GM19438 (cell line): ENCODE measurements around the gene CHGA.

ENCODE experiments used
- ATAC-seq: cut with Tn5 transposase; IDR thresholded peaks from one replicate; pipeline ENCODE4 v1.9.1; 2021; ENCODE audit warnings: low read depth; ENCODE audit not compliant: unreplicated experiment

The CHGA gene

DNA sequence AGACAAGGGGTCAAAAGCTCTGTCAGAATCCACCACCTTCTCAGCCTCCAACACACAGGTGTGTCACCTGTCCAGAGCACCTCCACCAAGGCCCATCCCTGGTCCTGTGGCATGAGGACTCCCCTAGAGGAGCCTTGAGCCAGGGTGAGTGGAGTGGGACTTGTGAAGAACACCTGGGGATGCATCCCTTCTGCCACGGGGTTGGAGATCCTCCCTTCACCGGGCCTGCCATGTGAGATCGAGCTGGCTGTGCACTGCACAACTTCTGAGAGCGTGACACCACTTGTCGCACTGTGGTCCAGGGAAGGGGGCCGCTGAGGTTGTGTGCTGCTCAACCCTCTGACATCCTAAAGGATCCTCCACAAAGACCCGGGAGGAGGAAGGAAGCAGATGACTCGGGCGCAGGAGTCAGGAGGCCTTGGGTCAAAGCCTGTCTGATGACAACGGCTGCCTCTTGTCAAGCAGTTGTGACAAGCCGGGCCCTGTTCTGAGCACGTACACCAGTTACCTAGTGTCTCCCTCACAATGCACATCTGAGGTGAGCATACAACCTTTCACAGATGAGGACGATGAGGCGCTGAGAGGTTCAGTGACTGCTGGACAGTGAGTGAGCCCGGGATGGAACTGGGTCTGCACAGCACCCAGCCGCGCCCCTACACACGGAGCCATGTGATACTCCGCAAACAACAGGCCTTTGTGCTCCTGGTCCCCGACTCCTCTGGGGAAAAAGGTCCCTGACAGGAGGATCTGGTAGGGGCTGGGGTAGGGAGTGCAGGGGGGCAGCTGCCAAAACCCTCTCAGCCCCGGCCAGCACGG is 35.6 kb downstream of the CHGA start:
- no peak for ATAC-seq

DNA sequence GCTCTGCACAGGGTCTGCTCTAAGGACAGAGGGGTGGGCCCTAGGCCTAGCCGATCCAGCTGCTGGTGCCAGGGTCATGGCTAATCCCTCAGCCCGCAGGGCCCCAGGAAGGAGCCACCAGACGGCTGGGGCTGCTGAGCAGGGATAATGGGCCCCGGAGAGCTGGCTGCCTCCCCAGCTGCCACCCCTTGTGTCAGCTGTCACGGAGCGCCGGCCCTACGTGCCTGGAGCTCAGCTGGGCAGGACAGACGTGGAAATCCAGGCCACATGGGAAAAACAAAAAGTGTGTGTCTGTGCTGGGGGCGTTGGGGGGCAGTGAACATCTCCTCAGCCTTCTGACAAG is 36.2 kb downstream of the CHGA start:
- no peak for ATAC-seq

GRCh38 chr14:92959761-92960680 is 37.1 kb downstream of the CHGA start:
- no peak for ATAC-seq

- ATAC-seq = no peak
These were observed 38.0 kb downstream of the CHGA start for GRCh38 chr14:92960706-92961566.

- no peak for ATAC-seq
These were observed 38.6 kb downstream of the CHGA start for GRCh38 chr14:92961567-92961855.

- ATAC-seq = no peak
These were observed 39.3 kb downstream of the CHGA start for GRCh38 chr14:92962031-92962830.

DNA sequence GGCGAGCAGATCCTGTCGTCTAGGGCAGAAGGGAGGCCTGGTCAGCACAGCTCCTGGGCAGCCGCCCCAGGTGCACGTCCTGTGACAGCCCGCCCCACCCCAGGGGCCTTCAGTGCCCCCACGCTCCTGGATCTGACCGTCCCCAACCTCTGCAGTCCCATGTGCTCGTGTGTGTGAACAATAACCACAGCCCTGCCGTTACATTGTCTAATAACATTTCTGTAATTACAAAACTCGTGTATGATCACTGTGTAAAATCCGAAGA is 39.8 kb downstream of the CHGA start:
- no peak for ATAC-seq

DNA sequence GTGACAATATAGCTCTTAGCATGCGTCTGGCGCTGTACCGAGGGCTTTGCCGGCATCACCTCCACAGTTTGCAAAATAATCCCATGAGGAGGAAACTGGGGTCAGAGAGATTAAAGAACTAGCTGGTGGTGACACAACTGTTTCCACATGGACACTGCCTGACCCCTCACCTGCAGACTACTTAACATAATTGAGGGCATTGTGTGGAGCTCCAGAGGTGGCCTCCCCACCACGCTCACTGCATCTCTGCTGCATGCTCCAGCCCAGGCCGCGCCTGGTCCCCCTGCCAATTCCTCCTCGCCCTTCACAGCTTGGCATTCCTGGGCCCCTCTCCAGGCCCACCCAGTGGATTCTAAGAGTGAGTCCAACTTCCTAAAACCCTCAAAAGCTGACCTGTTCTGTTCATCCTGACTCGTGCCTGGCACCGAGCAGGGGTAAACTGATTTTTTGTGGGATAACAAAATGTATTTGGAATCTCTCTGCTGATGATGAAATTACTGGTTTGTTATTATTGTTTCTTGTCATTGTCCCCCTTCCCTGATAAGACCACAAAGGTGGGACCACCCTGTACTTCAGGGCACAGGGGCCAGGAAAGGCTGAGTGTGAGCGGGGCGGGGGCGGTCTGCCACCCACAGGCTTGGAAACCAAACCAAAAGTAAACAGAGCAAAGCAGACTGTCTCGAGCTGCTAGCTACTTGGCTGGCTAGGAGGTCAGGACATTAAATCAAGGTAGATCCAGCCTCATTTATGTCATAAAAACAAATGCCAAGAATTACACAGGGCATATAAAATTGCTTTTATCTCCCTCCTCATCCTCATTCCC is 40.6 kb downstream of the CHGA start:
- ATAC-seq = no peak

DNA sequence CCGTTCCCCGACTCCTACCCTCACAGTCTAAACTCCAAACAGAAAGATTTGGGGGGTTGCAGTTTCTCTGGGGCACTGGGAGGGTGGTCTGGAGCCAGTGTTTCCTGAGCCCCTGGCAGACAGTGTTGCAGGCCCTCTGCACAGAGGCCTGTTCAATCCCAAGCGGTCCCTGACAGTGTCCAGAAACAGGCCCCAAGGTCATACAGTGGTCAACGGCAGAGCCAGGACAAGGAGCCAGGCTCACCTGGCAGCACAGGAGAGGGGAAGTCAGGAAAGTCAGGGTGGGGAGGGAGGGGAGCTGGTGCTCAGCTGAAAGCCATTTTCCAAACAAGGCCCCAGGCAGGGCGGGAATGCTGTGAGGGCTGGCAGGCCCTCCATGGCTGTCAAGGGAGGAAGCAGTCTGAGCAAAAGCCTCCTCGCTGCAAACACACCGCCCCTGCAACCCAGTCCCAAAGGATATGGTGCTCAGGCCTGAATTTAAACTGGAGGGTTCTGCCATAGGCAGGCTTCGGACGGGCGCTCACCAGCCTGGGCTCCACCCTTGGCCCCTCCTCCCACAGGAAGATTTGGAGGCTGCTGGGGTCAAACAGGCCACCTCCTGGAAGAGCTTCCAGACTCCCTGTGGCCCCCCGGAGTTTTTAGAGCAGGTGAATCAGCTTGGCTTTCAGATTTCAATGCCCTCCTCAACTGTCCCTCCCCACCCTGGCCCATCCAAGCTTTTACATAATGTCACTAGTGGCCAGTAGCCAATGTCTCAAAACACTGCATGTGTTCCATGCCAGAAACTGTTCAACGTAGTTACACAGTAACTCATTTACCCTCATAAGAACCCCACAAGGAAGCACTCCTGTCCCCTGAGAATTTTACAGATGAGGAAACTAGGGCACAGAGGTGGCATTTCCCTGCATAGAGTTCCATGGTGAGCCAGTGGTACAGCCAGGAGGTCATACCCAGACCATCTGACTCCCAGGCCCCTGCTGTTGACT is 41.5 kb downstream of the CHGA start:
- no peak for ATAC-seq

DNA sequence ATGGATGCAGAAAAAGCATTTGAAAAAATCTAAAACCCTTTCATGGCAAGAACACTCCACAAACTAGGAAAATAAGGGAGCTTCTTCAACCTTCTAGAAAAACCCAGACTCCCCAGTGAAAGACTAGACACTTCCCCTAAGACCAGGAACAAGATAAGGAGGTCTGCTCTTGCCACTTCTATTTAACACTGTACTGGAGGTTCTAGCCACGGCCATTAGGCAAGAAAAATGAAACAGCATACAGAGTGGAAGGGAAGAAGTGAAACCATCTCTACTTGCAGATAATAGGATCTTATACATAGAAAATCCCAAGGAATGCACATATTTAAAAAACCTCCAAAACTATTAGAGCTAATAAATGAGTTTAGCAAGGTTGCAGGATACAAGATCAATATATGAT is 42.3 kb downstream of the CHGA start:
- no peak for ATAC-seq

- ATAC-seq = no peak
These were observed 44.5 kb downstream of the CHGA start for GRCh38 chr14:92967346-92967926.

- no peak for ATAC-seq
These were observed 45.5 kb downstream of the CHGA start for GRCh38 chr14:92968291-92969020.

DNA sequence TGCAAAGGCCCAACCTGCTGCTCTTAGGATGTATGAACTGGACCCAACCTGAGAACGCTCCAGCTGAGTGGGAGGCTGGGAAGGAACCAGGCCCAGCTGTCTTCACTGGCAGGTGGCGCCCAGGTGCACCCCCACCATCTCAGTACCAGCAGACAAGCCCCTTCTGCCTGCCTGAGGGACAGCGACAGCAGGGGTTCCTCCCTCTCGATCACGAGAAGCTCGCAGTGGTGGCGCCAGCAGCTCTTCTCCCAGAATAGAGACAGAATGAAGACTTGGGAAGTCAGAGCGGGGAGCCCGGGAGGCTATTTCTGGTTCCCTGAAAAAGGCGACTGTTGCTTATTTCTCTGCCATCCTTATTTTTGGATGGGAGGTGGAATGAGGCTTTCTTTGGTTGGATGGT is 46.5 kb downstream of the CHGA start:
- no peak for ATAC-seq

DNA sequence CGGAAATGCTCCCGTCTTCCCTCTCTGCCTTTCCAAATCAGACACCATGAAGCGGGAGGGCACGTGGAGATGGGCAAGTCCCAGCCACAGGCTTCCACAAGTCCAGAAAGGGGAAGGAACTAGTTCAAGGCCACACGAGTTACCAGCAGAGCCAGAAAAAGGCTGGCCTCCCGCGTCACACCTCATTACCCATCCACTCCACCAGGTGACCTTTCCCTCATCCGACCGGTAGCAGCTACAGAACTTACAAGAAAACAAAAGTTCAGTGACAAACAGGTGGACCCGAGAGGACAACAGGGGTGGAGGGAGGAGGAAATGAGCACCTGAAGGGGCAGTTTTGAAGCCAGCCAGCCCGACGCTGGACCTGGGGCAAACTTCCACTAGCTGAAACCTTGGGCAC is 46.9 kb downstream of the CHGA start:
- no peak for ATAC-seq

DNA sequence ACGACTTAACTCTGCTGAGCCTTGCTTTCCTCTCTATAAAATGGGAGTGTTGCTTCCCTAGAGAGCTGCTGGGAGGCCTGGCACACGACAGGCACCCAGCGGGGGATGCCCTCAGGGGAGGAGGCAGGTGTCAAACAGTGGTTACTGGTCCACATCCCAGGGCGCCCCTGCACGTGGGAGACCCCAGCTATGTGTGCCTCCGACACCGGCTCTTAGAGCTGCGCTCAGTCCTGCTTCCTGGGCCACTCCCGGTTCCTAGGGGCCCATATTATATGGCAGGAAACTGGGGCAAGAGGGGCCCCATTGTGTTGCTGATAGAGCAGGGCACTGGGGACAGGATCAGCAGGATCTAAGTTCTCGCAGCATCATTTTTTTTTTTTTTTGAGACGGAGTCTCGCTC is 47.3 kb downstream of the CHGA start:
- no peak for ATAC-seq

- no peak for ATAC-seq
These were observed 48.7 kb downstream of the CHGA start for GRCh38 chr14:92971601-92972180.

DNA sequence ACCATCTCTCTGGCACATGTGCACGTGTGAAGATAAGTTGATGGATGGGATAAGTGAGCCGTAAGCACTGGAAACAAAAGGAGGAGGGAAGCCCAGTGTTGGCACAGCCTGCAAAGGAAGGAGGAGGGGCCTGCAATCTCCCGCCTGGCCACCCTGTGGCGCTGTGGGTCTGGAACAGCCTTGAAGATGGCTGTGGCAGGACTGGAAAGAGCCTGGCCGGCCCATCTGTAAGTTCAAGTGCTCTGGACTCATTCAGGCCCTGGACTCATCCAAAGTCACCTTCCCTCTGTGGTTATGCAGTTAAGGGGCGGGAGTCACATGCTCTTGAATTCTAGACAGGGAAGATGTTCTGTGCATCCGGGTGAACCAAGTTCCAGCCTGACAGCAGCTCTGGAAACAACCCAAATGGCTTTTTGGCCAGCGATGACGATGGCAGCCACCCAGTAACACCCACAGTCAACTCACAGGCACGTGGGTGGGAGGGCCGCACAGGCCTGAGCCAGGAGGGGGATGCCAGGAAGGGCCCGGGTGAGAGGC is 50.4 kb downstream of the CHGA start:
- no peak for ATAC-seq
